Fibroblast of mammary gland (primary cell): ENCODE results near the gene TEX52.
A peak's percentile ranks its signal among the peaks of the same experiment; 100 is the strongest.

ENCODE experiments used
- DNase-seq: peaks from one replicate; pipeline ENCODE4 v3.0.0-alpha.2; 2010; ENCODE audit warnings: low read depth
- H3K4me3 ChIP-seq: 2 replicates; pipeline ENCODE4 v1.5.1; 2011; ENCODE audit warnings: low read depth, mild to moderate bottlenecking, low read length, moderate library complexity; ENCODE audit not compliant: control insufficient read depth
- TF ChIP-seq, protein P1 (sequence below): conservative IDR thresholded peaks from 2 replicates; pipeline ENCODE4 v1.5.1; 2011; ENCODE audit warnings: low read depth, low read length, inconsistent platforms; ENCODE audit not compliant: control insufficient read depth, insufficient read depth

Gene TEX52

DNA sequence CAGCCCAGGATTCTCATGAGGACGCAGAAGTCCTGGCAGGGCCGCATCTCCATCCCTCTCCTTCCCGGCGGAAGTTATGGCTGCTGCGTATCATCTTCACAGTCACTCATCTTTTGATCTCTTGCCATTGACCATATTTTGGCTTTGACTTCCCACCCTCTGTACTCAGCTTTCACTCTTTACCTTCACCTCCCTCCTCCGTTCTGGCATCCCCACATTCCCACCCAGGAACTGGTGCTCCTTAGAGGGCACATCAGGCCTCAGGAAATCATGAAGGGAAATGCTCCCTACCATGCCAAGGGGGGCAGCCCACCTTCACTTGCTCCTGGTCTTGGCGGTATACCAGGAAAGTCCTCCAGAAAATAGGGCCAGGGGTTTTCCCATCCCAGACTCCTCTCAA lies 1.3 kb downstream of the TEX52 start:
- H3K4me3 ChIP-seq: no peak overlapping the region
- TF ChIP-seq, protein P1, sequence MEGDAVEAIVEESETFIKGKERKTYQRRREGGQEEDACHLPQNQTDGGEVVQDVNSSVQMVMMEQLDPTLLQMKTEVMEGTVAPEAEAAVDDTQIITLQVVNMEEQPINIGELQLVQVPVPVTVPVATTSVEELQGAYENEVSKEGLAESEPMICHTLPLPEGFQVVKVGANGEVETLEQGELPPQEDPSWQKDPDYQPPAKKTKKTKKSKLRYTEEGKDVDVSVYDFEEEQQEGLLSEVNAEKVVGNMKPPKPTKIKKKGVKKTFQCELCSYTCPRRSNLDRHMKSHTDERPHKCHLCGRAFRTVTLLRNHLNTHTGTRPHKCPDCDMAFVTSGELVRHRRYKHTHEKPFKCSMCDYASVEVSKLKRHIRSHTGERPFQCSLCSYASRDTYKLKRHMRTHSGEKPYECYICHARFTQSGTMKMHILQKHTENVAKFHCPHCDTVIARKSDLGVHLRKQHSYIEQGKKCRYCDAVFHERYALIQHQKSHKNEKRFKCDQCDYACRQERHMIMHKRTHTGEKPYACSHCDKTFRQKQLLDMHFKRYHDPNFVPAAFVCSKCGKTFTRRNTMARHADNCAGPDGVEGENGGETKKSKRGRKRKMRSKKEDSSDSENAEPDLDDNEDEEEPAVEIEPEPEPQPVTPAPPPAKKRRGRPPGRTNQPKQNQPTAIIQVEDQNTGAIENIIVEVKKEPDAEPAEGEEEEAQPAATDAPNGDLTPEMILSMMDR: no peak
- no peak for DNase-seq

GRCh38 chr12:2854669-2855453 lies 2.0 kb downstream of the TEX52 start:
- TF ChIP-seq, protein P1: no peak
- DNase-seq: no peak
- H3K4me3 ChIP-seq: no peak overlapping the region

DNA sequence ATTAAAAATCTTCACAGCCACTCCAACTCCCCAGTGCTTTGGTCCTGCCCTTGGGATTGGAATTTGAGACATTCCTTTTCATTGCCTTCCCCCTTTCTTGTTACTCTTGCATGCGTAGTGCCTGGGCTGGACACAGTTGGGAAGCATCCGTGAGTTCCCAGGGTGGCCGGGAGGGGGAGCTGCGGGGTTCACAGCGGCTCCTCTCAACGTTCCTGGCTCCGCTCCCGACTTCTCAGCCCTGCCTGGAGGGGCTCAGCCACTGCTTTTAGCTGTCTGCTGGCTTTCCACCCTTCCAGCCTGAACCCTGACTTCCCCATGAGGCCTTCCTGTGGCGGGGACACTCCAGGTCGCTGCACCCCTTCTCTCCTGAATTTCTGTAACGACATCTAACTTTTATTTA lies 3.2 kb downstream of the TEX52 start:
- no peak overlapping the region for H3K4me3 ChIP-seq
- TF ChIP-seq, protein P1: peak; percentile 85
- peak; percentile 70 for DNase-seq

DNA sequence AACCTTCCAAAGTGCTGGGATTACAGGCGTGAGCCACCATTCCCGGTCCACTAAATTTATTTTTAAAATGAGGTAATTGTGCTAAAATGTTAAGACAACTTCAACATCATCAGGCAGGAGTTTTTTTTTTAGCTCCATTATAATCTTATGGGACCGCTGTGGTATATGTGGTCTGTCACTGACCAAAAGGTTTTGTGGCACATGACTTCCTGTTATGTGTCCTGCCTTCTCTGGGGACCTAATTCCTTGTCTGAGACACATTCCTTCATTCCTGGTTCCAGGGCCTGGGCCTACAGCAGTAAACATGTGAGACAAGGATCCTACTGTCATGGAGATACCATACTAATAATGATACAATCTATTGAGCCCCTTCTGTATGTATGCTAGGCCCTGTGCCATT lies 4.9 kb downstream of the TEX52 start:
- no peak overlapping the region for H3K4me3 ChIP-seq
- no peak for DNase-seq
- TF ChIP-seq, protein P1: no peak

- TF ChIP-seq, protein P1: no peak
- H3K4me3 ChIP-seq: no peak overlapping the region
- peak; percentile 69 for DNase-seq
These were observed 11.6 kb downstream of the TEX52 start for GRCh38 chr12:2845280-2845679.

GRCh38 chr12:2844786-2845185 lies 12.1 kb downstream of the TEX52 start:
- no peak for DNase-seq
- TF ChIP-seq, protein P1: no peak
- no peak overlapping the region for H3K4me3 ChIP-seq

DNA sequence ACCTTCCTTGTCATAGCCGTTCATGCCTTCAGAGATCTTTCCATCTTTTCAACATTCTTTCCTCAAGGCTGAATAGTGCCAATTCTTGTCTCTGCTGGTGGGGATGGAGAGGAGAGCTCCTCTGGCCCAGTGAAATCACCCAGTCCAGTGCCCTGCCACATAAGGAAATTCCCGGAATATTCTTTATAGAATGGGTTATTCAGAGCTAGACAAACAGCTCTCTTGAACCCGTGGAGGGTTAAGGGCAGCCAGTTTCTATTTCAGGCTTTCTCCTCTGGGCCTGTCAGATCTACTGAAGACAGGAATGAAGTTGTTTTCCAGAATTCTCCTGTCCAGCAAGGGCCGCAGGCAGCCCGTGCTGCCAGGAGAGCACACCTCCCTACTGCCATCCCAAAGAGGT lies 13.9 kb downstream of the TEX52 start:
- TF ChIP-seq, protein P1: no peak
- no peak for DNase-seq
- no peak overlapping the region for H3K4me3 ChIP-seq
